Spinal cord (tissue), 10 donors: ENCODE results near the gene GMIP. TPM values are rescaled to one million over a fixed set of nuclear protein-coding genes. Genes with fewer than 3 reads are reported as not detected.

Experiments
- DNase-seq, 6 donors: peaks; one replicate each; pipeline versions ENCODE4 v3.0.0 to v3.0.0-alpha.2; 2013 to 2015; ENCODE audit warnings: low spot score in 6 of 6, low read depth in 4 of 6
- H3K27ac ChIP-seq: one replicate; pipeline ENCODE4 v1.5.1; 2013; ENCODE audit warnings: low read depth, low read length, control low read depth
- H3K27me3 ChIP-seq: one replicate; pipeline ENCODE4 v1.6.1; 2013; ENCODE audit warnings: low read length; ENCODE audit not compliant: control insufficient read depth, insufficient read depth
- H3K36me3 ChIP-seq: one replicate; pipeline ENCODE4 v1.6.1; 2013; ENCODE audit warnings: low read length; ENCODE audit not compliant: control insufficient read depth, insufficient read depth
- H3K4me1 ChIP-seq: one replicate; pipeline ENCODE4 v1.6.1; 2013; ENCODE audit warnings: low read length; ENCODE audit not compliant: control insufficient read depth, insufficient read depth
- H3K4me3 ChIP-seq: one replicate; pipeline ENCODE4 v1.5.1; 2013; ENCODE audit warnings: low read depth, low read length, control low read depth
- H3K9me3 ChIP-seq: one replicate; pipeline ENCODE4 v1.6.1; 2013; ENCODE audit warnings: low read length; ENCODE audit not compliant: control insufficient read depth, insufficient read depth
- WGBS: methylation state at CpG from one replicate; pipeline ENCODE4 v1.1.5; 2013; ENCODE audit warnings: missing lambda C conversion rate; ENCODE audit not compliant: insufficient coverage; 5-methylcytosine and 5-hydroxymethylcytosine counted together
- polyA plus RNA-seq, 2 donors: library from polyadenylated mRNA; unstranded; fragments of 120-200 nt; gene quantifications; one replicate each; pipeline ENCODE4 v1.2.1, GENCODE V29; 2013; ENCODE audit not compliant: insufficient read length in 2 of 2
- total RNA-seq, 2 donors: library from RNA; depleted of rRNA in 1 of 2; stranded (reverse); fragments of 120-200 nt in 1 of 2; fragments of >200 nt in 1 of 2; gene quantifications; one replicate each; pipeline versions ENCODE4 v1.2.3 to v1.2.4, GENCODE V29; 2013 to 2014
- donor health status: healthy.

The GMIP gene
- total and polyA plus RNA-seq, 4 donors: 5.2 to 20.8 (median 13.5) TPM

DNA sequence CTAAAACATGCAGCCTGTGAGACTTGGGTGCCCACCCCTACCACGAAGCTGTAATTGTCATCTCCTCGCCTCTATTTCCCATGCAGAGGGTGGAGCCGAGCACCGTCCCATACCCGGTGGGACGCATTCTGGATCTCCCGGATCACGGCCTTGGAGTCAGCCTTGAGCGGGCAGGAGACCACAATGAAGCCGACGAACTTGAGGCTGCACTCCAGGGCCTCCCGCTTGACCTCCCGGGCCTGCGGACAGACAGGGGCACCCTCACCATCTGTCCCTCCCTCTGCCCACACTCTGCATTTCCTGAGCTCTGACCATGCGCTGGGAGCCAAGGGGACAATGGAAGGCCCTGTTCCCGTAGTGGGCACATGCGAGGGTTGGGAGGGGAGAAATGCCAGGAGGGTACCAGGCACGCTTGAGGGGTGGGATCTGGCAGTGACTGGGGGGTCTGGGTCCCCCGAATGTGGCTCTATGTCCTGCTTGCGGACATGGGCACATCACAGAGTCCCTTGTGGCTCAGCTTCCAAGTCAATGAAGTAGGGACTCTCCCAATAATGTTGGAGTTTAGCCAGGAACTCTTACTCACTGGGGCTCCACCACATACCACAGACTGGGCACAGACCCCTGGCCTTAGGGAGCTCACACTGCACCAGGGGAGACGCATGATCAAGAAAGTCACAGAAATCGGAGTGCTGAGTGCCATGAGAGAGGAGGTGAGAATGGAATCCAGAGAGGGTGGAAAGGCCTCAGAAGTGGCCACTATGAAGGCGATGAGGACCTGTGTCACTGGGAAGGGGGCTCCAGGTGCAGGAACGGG is 9.2 kb upstream of the GMIP start:
- H3K27ac ChIP-seq: peak overlapping the region; percentile 33
- H3K4me3 ChIP-seq: no peak overlapping the region
- H3K36me3 ChIP-seq: peaks cover 97% of the 10 kb centered on the region
- H3K4me1 ChIP-seq: peaks cover 19% of the 10 kb centered on the region
- no peaks in the 10 kb centered on the region for H3K27me3 ChIP-seq
- 90% methylated on average over 18 of the region's 24 CpGs for WGBS
- DNase-seq: no peak
- no peaks in the 10 kb centered on the region for H3K9me3 ChIP-seq

DNA sequence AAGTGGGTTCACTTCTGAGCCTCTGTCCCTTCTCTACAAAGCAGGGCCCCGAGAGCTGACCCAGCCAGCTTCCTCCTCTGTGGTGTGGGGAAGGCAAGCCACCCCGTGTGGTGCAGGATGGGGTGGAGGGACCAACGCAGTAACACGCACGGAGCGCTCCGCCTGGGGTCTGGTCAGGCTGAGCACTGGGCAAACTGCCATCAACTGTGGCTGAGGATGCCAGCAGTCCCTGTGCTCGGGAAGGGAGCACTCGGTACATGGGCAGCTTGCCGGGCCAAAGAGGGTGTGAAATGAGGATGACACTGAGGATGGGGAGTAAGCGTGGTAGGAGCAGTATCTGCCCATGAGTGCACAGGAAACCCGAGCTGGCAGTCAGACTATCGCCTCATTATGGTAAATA is 7.6 kb upstream of the GMIP start:
- peaks cover 19% of the 10 kb centered on the region for H3K4me1 ChIP-seq
- 50% methylated on average over 12 of the region's 13 CpGs for WGBS
- DNase-seq: peak in 2 of 6 donors; percentile 12 to 48
- H3K27ac ChIP-seq: no peak overlapping the region
- no peak overlapping the region for H3K4me3 ChIP-seq
- no peaks in the 10 kb centered on the region for H3K9me3 ChIP-seq
- peaks cover 98% of the 10 kb centered on the region for H3K36me3 ChIP-seq
- no peaks in the 10 kb centered on the region for H3K27me3 ChIP-seq

DNA sequence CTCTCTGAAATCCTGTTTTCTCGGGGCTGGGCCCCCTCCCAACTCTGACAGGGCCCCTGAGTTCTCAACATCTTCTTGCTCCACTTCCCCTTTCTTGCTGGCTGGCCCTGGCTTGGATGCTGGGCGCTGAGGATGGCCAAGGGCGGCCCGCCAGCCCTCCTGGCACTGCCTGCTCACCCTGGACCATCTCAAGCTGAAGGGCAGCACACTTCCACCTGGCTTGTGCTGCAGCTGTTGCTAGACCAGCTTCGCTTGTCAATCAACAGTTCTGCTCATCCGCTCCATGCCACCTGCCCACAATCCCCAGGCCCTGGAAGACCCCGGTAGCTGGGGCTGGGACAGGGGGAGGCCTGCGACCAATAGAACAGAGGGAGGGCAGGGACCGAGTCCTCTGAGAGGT is 6.9 kb upstream of the GMIP start:
- DNase-seq: no peak
- WGBS: 94% methylated on average over 9 of the region's 9 CpGs
- peaks cover 98% of the 10 kb centered on the region for H3K36me3 ChIP-seq
- no peaks in the 10 kb centered on the region for H3K27me3 ChIP-seq
- no peak overlapping the region for H3K27ac ChIP-seq
- no peak overlapping the region for H3K4me3 ChIP-seq
- peaks cover 19% of the 10 kb centered on the region for H3K4me1 ChIP-seq
- H3K9me3 ChIP-seq: no peaks in the 10 kb centered on the region

DNA sequence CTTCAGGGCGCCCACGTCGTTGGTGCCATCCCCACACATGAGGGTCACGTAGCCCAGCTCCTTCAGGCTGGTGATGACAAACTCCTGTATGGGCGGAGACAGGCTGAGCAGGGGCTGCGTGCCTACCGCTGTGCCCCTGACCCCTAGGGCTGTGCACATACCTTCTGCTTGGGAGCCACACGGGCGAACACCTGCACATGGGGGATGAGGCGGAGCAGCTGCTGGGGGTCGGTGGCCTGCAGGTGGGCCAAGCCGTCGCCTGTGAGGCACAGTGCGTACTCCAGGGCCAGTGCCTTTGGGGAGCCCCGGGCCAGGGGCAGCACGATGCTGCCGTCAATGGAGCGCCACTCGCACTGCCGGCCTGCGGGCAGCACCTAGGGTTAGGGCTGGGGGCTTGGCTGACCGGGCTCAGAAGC is 6.1 kb upstream of the GMIP start:
- Histone ChIP-seq H3K27me3 (no peaks in the 10 kb centered on the region), H3K9me3 (no peaks in the 10 kb centered on the region), H3K27ac (no peak overlapping the region), H3K4me3 (no peak overlapping the region), H3K36me3 (peaks cover 98% of the 10 kb centered on the region), H3K4me1 (peaks cover 19% of the 10 kb centered on the region)
- DNase-seq: no peak
- 95% methylated on average over 22 of the region's 22 CpGs for WGBS

DNA sequence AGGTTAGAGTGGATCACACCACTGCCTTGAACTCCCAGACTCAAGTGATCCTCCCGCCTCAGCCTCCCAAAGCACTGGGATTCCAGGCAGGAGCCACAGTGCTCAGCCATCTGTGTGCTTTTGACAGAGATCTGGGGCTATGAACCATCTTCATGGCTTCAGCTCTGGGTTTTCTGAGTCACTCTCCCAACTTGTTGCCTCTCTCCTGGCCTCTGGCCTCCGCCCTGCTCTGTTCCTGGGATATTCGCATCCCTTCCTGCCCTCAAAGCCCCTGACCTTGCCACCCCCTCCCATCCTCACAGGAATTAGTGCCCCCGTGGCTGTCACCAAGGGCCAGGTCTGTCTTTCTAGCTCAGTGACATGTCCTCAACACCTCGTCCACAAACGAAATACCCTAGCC is 5.7 kb upstream of the GMIP start:
- Histone ChIP-seq H3K36me3 (peaks cover 98% of the 10 kb centered on the region), H3K9me3 (no peaks in the 10 kb centered on the region), H3K4me1 (peaks cover 19% of the 10 kb centered on the region), H3K27ac (no peak overlapping the region), H3K4me3 (no peak overlapping the region), H3K27me3 (no peaks in the 10 kb centered on the region)
- 97% methylated on average over 6 of the region's 6 CpGs for WGBS
- no peak for DNase-seq

DNA sequence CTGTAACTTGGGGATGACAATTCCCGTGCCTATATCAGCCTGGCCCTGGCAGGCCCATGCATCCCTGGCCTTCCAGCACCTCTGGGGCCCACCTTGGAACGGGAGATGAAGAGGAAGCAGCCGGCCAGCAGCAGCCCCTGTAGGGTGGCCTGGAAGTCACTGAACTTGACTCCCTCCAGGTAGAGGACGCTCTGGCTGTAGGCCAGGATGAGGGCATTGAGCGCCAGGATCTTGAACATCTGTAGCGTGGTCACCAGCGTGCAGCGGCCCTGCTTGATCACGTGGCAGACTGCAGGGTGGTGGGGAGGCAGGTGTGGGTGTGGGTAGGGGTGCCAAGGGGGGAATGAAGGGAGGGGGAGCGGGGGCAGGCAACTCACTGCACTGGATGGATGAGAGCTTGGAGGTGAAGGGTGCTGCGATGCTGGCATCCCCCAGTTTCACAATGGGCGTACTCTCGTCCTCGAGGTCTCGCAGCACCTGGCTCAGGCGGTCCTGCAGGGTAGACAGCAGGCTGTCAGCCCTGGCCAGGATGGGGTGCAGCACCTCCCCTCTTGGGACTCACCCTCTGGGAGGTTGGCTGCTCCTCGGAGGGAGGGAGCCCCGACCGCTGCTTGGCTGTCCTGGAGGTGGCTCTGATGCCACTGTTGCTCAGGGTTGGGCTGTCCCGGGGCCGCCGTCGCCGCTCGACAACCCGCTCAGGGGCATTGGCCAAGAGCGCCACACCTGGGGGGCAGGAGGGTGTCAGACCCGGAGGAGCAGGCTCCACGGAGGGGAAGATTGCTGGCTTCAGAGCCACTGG is 3.8 kb upstream of the GMIP start:
- Histone ChIP-seq H3K4me3 (no peak overlapping the region), H3K27ac (no peak overlapping the region), H3K36me3 (peaks cover 78% of the 10 kb centered on the region), H3K9me3 (no peaks in the 10 kb centered on the region), H3K27me3 (no peaks in the 10 kb centered on the region), H3K4me1 (peaks cover 30% of the 10 kb centered on the region)
- DNase-seq: no peak
- WGBS: 92% methylated on average over 29 of the region's 29 CpGs

DNA sequence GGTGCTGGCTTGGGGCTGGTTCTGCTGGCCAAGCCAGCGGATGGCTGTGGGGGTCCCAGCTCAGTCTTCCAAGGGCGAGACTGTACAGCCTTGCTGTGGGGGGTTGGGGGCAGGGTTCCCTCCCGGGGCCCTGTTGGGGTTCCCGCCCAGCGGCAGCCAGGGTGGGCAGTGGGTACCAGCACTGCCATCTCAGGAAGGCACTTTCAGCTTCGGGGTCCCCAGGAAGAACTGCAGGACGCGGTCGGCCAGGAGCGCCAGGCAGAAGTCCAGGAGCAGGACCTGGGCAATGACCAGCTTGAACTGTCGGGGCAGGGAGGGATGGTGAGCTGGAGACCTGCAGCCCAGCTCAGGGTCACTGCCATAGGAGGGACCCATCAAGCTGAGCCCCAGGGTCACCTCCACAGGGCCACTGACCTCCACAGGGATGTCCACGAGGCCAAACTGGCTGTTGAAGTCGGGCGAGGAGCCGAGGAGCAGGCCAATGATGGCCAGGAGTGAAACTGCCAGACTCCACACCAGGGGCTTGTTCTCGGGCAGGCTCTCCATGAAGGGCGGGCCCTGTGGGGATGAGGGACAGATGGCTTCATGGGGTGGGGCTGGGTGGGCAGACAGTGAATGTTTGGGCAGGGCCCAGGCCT is 1.9 kb upstream of the GMIP start:
- peaks cover 60% of the 10 kb centered on the region for H3K36me3 ChIP-seq
- no peak for DNase-seq
- 91% methylated on average over 17 of the region's 17 CpGs for WGBS
- no peaks in the 10 kb centered on the region for H3K27me3 ChIP-seq
- no peak overlapping the region for H3K4me3 ChIP-seq
- H3K9me3 ChIP-seq: no peaks in the 10 kb centered on the region
- peaks cover 19% of the 10 kb centered on the region for H3K4me1 ChIP-seq
- no peak overlapping the region for H3K27ac ChIP-seq

DNA sequence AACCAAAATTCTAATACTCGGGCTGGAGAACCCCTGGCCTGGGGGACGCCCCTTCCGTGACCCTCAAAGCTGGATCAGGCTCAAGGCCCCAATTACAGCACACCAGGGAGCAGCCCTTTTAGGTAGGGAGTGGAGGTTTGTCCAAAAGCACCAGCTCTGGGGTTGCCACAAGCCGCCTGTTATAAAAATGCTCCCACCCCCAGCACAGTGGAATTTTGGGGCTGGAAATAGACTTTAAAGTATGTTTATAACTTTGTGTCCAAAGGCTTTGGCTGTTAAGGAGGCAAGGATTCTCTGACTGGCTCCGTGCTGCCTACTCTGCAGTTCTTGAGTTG is 564 bp upstream of the GMIP start:
- peaks cover 19% of the 10 kb centered on the region for H3K4me1 ChIP-seq
- peaks cover 49% of the 10 kb centered on the region for H3K36me3 ChIP-seq
- WGBS: 22% methylated on average over 3 of the region's 5 CpGs
- no peak for DNase-seq
- H3K4me3 ChIP-seq: peak overlapping the region; percentile 58
- no peaks in the 10 kb centered on the region for H3K9me3 ChIP-seq
- no peaks in the 10 kb centered on the region for H3K27me3 ChIP-seq
- no peak overlapping the region for H3K27ac ChIP-seq

DNA sequence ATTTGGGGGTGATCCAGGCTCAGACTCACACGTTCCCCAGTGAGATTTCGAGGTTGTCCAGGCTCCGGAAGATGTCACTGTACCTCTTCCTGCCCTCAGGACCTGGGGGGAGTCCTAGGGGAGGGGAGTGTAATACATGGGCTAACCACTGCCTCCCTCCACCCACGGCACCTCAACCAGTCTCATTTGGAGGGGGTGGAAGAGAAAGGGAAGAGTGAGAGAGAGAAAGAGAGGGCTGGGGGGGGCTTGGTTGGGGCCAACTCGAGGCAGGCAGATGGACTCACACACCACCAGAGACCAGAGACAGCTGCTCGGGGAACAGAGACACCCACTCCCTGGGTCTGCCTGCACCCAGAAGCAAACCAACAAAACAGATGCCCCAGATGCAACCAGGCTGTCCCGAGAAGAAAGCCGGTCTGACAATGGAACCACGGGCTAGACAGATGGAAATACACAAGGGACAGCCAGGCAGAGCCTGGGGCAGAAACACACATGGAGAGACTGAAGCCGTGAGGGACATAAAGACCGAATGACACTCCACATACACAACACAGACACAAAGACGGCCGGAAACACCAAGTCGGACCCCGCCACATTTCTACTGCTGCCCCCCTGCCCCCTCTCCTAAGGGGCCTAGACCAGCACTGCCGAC is 825 bp downstream of the GMIP start:
- H3K9me3 ChIP-seq: no peaks in the 10 kb centered on the region
- H3K27ac ChIP-seq: no peak overlapping the region
- H3K4me1 ChIP-seq: peaks cover 19% of the 10 kb centered on the region
- 7% methylated on average over 13 of the region's 16 CpGs for WGBS
- DNase-seq: peak in 2 of 6 donors; percentile 47 to 66
- peak overlapping the region; percentile 58 for H3K4me3 ChIP-seq
- no peaks in the 10 kb centered on the region for H3K27me3 ChIP-seq
- H3K36me3 ChIP-seq: peaks cover 46% of the 10 kb centered on the region
